ENCODE measurements around the gene ADAMTS20.

The ADAMTS20 gene

GRCh38 chr12:43332977-43333640 lies 218.9 kb downstream of the ADAMTS20 start:
- DNase-seq, result no peak

GRCh38 chr12:43331935-43332334 lies 220.1 kb downstream of the ADAMTS20 start:
- H3K4me2 ChIP-seq (ENCODE audit: low read depth, low read length), result no peak overlapping the region
- H3F3A ChIP-seq (ENCODE audit: insufficient read depth, low read length), result no peaks in the 10 kb centered on the region

More at GRCh38 chr12:43332977-43333640, 218.9 kb downstream of the ADAMTS20 start:
- H3K4me2 ChIP-seq (ENCODE audit: low read depth, low read length), result no peak overlapping the region
- no peaks in the 10 kb centered on the region for H4K20me1 ChIP-seq (ENCODE audit: insufficient read depth, low read length)
- peaks cover 12% of the 10 kb centered on the region for H3K4me1 ChIP-seq (ENCODE audit: low read length)
- TF ChIP-seq EZH2 (optimal IDR thresholded peaks at IDR 0.05; ENCODE audit: low read depth, low read length) (no peak), EZH2phosphoT487 (IDR thresholded peaks at IDR 0.05; ENCODE audit: low read length) (no peak)
- TF ChIP-seq, protein P1, sequence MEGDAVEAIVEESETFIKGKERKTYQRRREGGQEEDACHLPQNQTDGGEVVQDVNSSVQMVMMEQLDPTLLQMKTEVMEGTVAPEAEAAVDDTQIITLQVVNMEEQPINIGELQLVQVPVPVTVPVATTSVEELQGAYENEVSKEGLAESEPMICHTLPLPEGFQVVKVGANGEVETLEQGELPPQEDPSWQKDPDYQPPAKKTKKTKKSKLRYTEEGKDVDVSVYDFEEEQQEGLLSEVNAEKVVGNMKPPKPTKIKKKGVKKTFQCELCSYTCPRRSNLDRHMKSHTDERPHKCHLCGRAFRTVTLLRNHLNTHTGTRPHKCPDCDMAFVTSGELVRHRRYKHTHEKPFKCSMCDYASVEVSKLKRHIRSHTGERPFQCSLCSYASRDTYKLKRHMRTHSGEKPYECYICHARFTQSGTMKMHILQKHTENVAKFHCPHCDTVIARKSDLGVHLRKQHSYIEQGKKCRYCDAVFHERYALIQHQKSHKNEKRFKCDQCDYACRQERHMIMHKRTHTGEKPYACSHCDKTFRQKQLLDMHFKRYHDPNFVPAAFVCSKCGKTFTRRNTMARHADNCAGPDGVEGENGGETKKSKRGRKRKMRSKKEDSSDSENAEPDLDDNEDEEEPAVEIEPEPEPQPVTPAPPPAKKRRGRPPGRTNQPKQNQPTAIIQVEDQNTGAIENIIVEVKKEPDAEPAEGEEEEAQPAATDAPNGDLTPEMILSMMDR (IDR thresholded peaks at IDR 0.05; ENCODE audit: low read length), result no peak
- no peaks in the 10 kb centered on the region for H3K9me3 ChIP-seq (replicated peaks; ENCODE audit: insufficient read depth, low read length)
- no peak overlapping the region for H2AFZ ChIP-seq (ENCODE audit: low read length)
- H3F3A ChIP-seq (ENCODE audit: insufficient read depth, low read length), result no peaks in the 10 kb centered on the region
- no peak overlapping the region for H3K4me3 ChIP-seq (ENCODE audit: low read length)
- no peaks in the 10 kb centered on the region for H3K27me3 ChIP-seq (replicated peaks; ENCODE audit: insufficient read depth, low read length)
- H3K9me2 ChIP-seq (replicated peaks; ENCODE audit: insufficient read depth, low read length), result no peaks in the 10 kb centered on the region
- H3K9ac ChIP-seq (ENCODE audit: low read length), result no peak overlapping the region
- no peak overlapping the region for H3K27ac ChIP-seq (ENCODE audit: low read length)
- H3K79me2 ChIP-seq (ENCODE audit: low read length), result no peaks in the 10 kb centered on the region
- H3K36me3 ChIP-seq (replicated peaks; ENCODE audit: insufficient read depth, low read length), result no peaks in the 10 kb centered on the region

GRCh38 chr12:43329375-43329774 lies 222.6 kb downstream of the ADAMTS20 start:
- Histone ChIP-seq H3K9me2 (replicated peaks; ENCODE audit: insufficient read depth, low read length) (no peaks in the 10 kb centered on the region), H2AFZ (ENCODE audit: low read length) (no peak overlapping the region), H3K9ac (ENCODE audit: low read length) (no peak overlapping the region), H4K20me1 (ENCODE audit: insufficient read depth, low read length) (no peaks in the 10 kb centered on the region), H3F3A (ENCODE audit: insufficient read depth, low read length) (no peaks in the 10 kb centered on the region), H3K4me3 (ENCODE audit: low read length) (no peak overlapping the region), H3K36me3 (replicated peaks; ENCODE audit: insufficient read depth, low read length) (no peaks in the 10 kb centered on the region), H3K79me2 (ENCODE audit: low read length) (no peaks in the 10 kb centered on the region), H3K4me1 (ENCODE audit: low read length) (no peaks in the 10 kb centered on the region), H3K27ac (ENCODE audit: low read length) (no peak overlapping the region), H3K4me2 (ENCODE audit: low read depth, low read length) (no peak overlapping the region), H3K9me3 (replicated peaks; ENCODE audit: insufficient read depth, low read length) (no peaks in the 10 kb centered on the region), H3K27me3 (replicated peaks; ENCODE audit: insufficient read depth, low read length) (no peaks in the 10 kb centered on the region)
- no peak for TF ChIP-seq EZH2 (optimal IDR thresholded peaks at IDR 0.05; ENCODE audit: low read depth, low read length)
- TF ChIP-seq, protein P1 (IDR thresholded peaks at IDR 0.05; ENCODE audit: low read length), result no peak
- no peak for DNase-seq

More at GRCh38 chr12:43331935-43332334, 220.1 kb downstream of the ADAMTS20 start:
- Histone ChIP-seq H4K20me1 (ENCODE audit: insufficient read depth, low read length) (no peaks in the 10 kb centered on the region), H3K4me3 (ENCODE audit: low read length) (no peak overlapping the region), H3K9me2 (replicated peaks; ENCODE audit: insufficient read depth, low read length) (no peaks in the 10 kb centered on the region), H3K4me1 (ENCODE audit: low read length) (0 out of 2 replicates have a peak, but pooled peaks cover under 1% of the 10 kb centered on the region), H2AFZ (ENCODE audit: low read length) (no peak overlapping the region), H3K27me3 (replicated peaks; ENCODE audit: insufficient read depth, low read length) (no peaks in the 10 kb centered on the region), H3K79me2 (ENCODE audit: low read length) (no peaks in the 10 kb centered on the region), H3K27ac (ENCODE audit: low read length) (no peak overlapping the region), H3K36me3 (replicated peaks; ENCODE audit: insufficient read depth, low read length) (no peaks in the 10 kb centered on the region), H3K9ac (ENCODE audit: low read length) (no peak overlapping the region), H3K9me3 (replicated peaks; ENCODE audit: insufficient read depth, low read length) (no peaks in the 10 kb centered on the region)
- no peak for DNase-seq
- TF ChIP-seq EZH2phosphoT487 (IDR thresholded peaks at IDR 0.05; ENCODE audit: low read length), result no peak
- TF ChIP-seq EZH2 (optimal IDR thresholded peaks at IDR 0.05; ENCODE audit: low read depth, low read length), result no peak
- TF ChIP-seq, protein P1 (IDR thresholded peaks at IDR 0.05; ENCODE audit: low read length), result no peak

Data from MM.1S (cell line).